Neutrophil (primary cell): ENCODE measurements around the gene GPATCH8.

Experiments
- H3K27ac ChIP-seq: fragments of 200-600 bp; sonication (generic); 2 replicates; pipeline ENCODE4 v1.5.1; 2016; ENCODE audit warnings: mild to moderate bottlenecking, moderate library complexity
- H3K27me3 ChIP-seq: fragments of 200-600 bp; sonication (generic); 2 replicates; pipeline ENCODE4 v1.6.0; 2016; ENCODE audit warnings: mild to moderate bottlenecking
- H3K36me3 ChIP-seq: fragments of 200-600 bp; sonication (generic); 2 replicates; pipeline ENCODE4 v1.5.1; 2017
- H3K4me1 ChIP-seq, 2 experiments: fragments of 200-600 bp in 1 of 2; sonication (generic) in 1 of 2; 1 replicate in 1 of 2; 2 replicates in 1 of 2; pipeline versions ENCODE4 v1.5.1 to v1.6.1; 2013 to 2016; ENCODE audit warnings: low read depth in 1 of 2, low read length in 1 of 2, mild to moderate bottlenecking in 1 of 2, moderate library complexity in 1 of 2; ENCODE audit not compliant: control insufficient read depth in 1 of 2, insufficient read depth in 1 of 2
- H3K4me3 ChIP-seq, 2 experiments: fragments of 200-600 bp in 1 of 2; sonication (generic) in 1 of 2; 1 replicate in 1 of 2; 2 replicates in 1 of 2; pipeline ENCODE4 v1.5.1; 2013 to 2016; ENCODE audit warnings: low read depth in 1 of 2, low read length in 1 of 2, mild to moderate bottlenecking in 1 of 2, moderate library complexity in 1 of 2
- H3K9me3 ChIP-seq: fragments of 200-600 bp; sonication (generic); 2 replicates; pipeline ENCODE4 v1.5.1; 2016
- TF ChIP-seq, protein P1 (sequence below): fragments of 200-600 bp; sonication (generic); IDR thresholded peaks from 2 replicates; pipeline ENCODE4 v1.5.1; 2016; ENCODE audit warnings: antibody characterized with exemption

GPATCH8 gene

DNA sequence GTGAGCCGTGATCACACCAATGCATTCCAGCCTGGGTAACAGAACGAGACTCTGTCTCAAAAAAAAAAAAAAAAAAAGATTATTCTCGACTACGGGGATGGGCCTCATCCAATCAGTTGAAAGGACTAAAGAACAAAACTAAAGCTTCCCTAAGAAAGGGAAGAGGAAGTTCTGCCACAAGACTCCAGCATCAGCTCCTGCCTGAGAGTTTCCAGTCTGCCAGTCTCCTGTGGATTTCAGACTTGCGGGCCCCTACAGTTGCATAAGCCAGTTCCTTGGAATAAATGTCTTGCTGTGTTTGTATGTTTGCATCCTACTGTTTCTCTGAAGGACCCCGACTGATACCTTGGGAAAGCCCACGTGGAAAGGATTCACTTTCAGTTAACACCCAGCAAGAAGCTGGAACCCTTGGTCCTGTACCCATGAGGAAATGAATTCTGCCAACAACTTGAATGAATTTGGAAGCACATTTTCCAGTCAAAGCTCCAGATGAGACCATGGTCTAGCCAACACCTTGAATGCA is 27.8 kb upstream of the GPATCH8 start:
- Histone ChIP-seq H3K27me3 (peaks cover 20% of the 10 kb centered on the region), H3K4me1 (no peaks in the 10 kb centered on the region), H3K9me3 (no peaks in the 10 kb centered on the region), H3K4me3 (no peak overlapping the region), H3K27ac (no peak overlapping the region), H3K36me3 (no peaks in the 10 kb centered on the region)
- TF ChIP-seq, protein P1, sequence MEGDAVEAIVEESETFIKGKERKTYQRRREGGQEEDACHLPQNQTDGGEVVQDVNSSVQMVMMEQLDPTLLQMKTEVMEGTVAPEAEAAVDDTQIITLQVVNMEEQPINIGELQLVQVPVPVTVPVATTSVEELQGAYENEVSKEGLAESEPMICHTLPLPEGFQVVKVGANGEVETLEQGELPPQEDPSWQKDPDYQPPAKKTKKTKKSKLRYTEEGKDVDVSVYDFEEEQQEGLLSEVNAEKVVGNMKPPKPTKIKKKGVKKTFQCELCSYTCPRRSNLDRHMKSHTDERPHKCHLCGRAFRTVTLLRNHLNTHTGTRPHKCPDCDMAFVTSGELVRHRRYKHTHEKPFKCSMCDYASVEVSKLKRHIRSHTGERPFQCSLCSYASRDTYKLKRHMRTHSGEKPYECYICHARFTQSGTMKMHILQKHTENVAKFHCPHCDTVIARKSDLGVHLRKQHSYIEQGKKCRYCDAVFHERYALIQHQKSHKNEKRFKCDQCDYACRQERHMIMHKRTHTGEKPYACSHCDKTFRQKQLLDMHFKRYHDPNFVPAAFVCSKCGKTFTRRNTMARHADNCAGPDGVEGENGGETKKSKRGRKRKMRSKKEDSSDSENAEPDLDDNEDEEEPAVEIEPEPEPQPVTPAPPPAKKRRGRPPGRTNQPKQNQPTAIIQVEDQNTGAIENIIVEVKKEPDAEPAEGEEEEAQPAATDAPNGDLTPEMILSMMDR: no peak

- Histone ChIP-seq H3K9me3 (no peaks in the 10 kb centered on the region), H3K27ac (no peak overlapping the region), H3K4me1 (no peaks in the 10 kb centered on the region), H3K36me3 (no peaks in the 10 kb centered on the region), H3K4me3 (no peak overlapping the region), H3K27me3 (peaks cover 20% of the 10 kb centered on the region)
- TF ChIP-seq, protein P1: no peak
Observed at GRCh38 chr17:44529864-44530263, 26.7 kb upstream of the GPATCH8 start.

DNA sequence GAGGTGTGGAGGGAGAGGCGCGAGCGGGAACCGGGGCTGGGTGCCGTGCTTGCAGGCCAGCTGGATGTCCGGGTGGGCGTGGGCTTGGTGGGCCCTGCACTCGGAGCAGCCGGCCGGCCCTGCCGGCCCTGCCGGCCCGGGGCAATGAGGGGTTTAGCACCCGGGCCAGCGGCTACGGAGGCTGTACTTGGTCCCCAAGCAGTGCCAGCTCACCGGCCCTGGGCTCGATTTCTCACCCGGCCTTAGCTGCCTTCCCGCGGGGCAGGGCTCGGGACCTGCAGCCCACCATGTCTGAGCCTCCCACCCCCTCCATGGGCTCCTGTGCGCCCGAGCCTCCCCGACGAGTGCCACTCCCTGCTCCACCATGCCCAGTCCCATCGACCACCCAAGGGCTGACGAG is 24.7 kb upstream of the GPATCH8 start:
- TF ChIP-seq, protein P1: no peak

GRCh38 chr17:44527102-44527501 is 23.9 kb upstream of the GPATCH8 start:
- TF ChIP-seq, protein P1: no peak
- H3K27me3 ChIP-seq: peaks cover 16% of the 10 kb centered on the region

More for the DNA sequence above, 24.7 kb upstream of the GPATCH8 start:
- no peaks in the 10 kb centered on the region for H3K4me1 ChIP-seq
- no peaks in the 10 kb centered on the region for H3K36me3 ChIP-seq
- peaks cover 20% of the 10 kb centered on the region for H3K27me3 ChIP-seq
- H3K27ac ChIP-seq: no peak overlapping the region
- H3K9me3 ChIP-seq: no peaks in the 10 kb centered on the region
- no peak overlapping the region for H3K4me3 ChIP-seq

GRCh38 chr17:44523672-44523972 is 20.4 kb upstream of the GPATCH8 start:
- Histone ChIP-seq H3K9me3 (no peaks in the 10 kb centered on the region), H3K27me3 (peaks cover 18% of the 10 kb centered on the region), H3K4me3 (no peak overlapping the region), H3K36me3 (no peaks in the 10 kb centered on the region), H3K27ac (no peak overlapping the region), H3K4me1 (no peaks in the 10 kb centered on the region)
- TF ChIP-seq, protein P1: no peak

More at GRCh38 chr17:44527102-44527501, 23.9 kb upstream of the GPATCH8 start:
- H3K4me1 ChIP-seq: no peaks in the 10 kb centered on the region
- H3K4me3 ChIP-seq: no peak overlapping the region
- H3K27ac ChIP-seq: no peak overlapping the region
- no peaks in the 10 kb centered on the region for H3K9me3 ChIP-seq
- no peaks in the 10 kb centered on the region for H3K36me3 ChIP-seq
